ENCODE data around the gene TMEM200A. TPM values are rescaled to one million over a fixed set of nuclear protein-coding genes. Genes with fewer than 3 reads are reported as not detected.

Gene TMEM200A
- 1 to 10 TPM in 1 of 4 donors, under 1 TPM in 3; 0.42 to 1.0 (median 0.82) TPM for total RNA-seq

DNA sequence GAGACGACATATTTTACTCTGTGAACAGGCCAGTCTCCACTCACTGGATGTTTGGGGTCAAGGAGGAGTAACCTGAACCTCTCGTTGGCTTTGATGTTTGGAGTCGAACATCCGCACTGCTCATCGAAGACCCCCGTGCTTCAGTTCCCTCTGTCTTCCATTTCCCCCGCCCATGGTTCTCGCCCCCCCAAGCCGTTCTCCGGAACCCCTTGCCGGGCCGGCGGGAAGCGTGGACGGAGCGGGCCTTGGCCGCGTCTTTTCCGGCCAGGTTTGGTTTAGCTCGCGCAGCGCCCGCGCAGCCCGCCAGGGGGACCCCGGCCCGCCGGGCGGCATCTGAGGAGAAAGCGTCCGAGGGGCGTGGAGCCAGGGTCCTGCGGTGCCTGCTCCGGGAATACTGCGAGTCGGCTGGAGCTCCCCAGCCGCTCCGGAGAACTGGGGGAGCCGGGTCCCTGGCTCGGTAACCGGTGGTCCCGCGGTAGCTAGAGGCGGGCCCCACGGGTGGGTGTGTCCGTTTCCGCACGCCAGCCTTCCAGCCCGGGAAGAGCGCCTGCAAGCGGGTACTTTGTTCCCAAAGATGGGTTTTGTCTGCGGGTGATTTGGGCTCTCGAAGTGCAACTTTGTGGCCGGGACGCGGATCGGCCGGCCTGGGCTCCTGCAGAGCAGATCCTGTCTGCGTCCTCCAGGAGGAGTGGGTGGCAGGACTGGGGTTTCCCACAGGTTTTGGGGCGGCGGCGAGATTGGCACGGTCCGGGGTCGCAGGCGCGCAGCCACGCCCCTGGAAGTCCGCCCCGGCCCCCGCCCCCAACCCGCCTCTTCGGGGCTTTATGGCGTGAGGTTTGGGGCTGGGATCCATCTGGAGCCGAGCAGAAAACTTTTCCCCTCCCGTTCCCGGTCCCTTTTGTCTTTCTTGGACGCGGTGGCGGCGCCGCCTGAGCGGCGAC, at the start of gene TMEM200A:
Gene TMEM200A, plus strand, starts transcription at position 852 of the 941 bp plus-strand sequence. CDS start 74,406 bp downstream, outside the sequence.
- 2% methylated on average over 42 of the region's 84 CpGs for WGBS
- H3K36me3 ChIP-seq: no peaks in the 10 kb centered on the region
- intact Hi-C loops (cut with DNase I): no loop called here
- H3K4me1 ChIP-seq: peaks cover 13 to 21% (median 20%) of the 10 kb centered on the region in 4 donors
- peaks cover 7 to 48% (median 16%) of the 10 kb centered on the region in 4 donors for H3K27me3 ChIP-seq
- H3K9me3 ChIP-seq: no peaks in the 10 kb centered on the region
- H3K27ac ChIP-seq (replicated peaks in 1 of 4): peak within 1 kb of the TSS in 3 of 4 donors; percentile 31 to 55 (median 48)
- H3K4me3 ChIP-seq: peak within 1 kb of the TSS; percentile 56 to 64 (median 58)
- TF ChIP-seq EP300 (IDR thresholded peaks at IDR 0.05) (no peak), POLR2A (IDR thresholded peaks at IDR 0.05; ENCODE audit: low read depth) (no peak)
- TF ChIP-seq, protein P1, sequence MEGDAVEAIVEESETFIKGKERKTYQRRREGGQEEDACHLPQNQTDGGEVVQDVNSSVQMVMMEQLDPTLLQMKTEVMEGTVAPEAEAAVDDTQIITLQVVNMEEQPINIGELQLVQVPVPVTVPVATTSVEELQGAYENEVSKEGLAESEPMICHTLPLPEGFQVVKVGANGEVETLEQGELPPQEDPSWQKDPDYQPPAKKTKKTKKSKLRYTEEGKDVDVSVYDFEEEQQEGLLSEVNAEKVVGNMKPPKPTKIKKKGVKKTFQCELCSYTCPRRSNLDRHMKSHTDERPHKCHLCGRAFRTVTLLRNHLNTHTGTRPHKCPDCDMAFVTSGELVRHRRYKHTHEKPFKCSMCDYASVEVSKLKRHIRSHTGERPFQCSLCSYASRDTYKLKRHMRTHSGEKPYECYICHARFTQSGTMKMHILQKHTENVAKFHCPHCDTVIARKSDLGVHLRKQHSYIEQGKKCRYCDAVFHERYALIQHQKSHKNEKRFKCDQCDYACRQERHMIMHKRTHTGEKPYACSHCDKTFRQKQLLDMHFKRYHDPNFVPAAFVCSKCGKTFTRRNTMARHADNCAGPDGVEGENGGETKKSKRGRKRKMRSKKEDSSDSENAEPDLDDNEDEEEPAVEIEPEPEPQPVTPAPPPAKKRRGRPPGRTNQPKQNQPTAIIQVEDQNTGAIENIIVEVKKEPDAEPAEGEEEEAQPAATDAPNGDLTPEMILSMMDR (IDR thresholded peaks at IDR 0.05): peak; percentile 22 to 48 (median 32)
- peak; percentile 90 for DNase-seq (ENCODE audit: extremely low spot score)

DNA sequence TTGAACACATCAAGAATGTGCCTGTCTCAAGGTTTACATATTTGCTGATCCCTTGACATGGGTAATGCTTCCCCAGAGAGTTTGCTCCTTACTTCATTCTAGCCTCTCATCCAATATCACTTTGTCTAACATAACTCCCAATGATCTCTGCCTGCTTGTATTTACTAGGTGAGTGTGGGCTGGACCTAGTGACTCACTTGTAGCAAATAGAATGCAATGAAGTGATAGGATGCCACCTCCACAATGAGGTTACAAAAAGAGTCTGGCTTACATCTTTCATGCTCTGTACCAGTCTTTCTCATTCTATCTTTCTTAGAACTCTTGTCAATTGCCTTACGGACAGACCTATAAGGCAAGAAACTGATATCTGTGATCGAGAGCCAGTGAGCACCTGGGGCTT, 44.9 kb upstream of the TMEM200A start:
- Histone ChIP-seq H3K4me1 (no peaks in the 10 kb centered on the region), H3K36me3 (no peaks in the 10 kb centered on the region), H3K9me3 (no peaks in the 10 kb centered on the region), H3K4me3 (no peak overlapping the region), H3K27me3 (no peaks in the 10 kb centered on the region), H3K27ac (replicated peaks in 1 of 4) (no peak overlapping the region)
- intact Hi-C loops (cut with DNase I): loop anchor here (10.0 kb wide), 1 partner anchor 554 kb away; no protein-coding TSS in a partner anchor
- DNase-seq (ENCODE audit: extremely low spot score): no peak
- 86% methylated on average over 2 of the region's 2 CpGs for WGBS
- TF ChIP-seq, protein P1 (IDR thresholded peaks at IDR 0.05): no peak
- TF ChIP-seq POLR2A (IDR thresholded peaks at IDR 0.05; ENCODE audit: low read depth) (no peak), POLR2AphosphoS5 (IDR thresholded peaks at IDR 0.05) (no peak), EP300 (IDR thresholded peaks at IDR 0.05) (no peak)

GRCh38 chr6:130322673-130323268, 43.0 kb upstream of the TMEM200A start:
- WGBS: 8% methylated on average over 3 of the region's 3 CpGs
- Histone ChIP-seq H3K4me3 (no peak overlapping the region), H3K27ac (replicated peaks in 1 of 4) (no peak overlapping the region), H3K27me3 (no peaks in the 10 kb centered on the region), H3K36me3 (no peaks in the 10 kb centered on the region), H3K9me3 (no peaks in the 10 kb centered on the region), H3K4me1 (no peaks in the 10 kb centered on the region)
- intact Hi-C loops (cut with DNase I): loop anchor here (10.0 kb wide), 1 partner anchor 552 kb away; no protein-coding TSS in a partner anchor
- TF ChIP-seq, protein P1 (IDR thresholded peaks at IDR 0.05): peak; percentile 68 to 85 (median 70)
- TF ChIP-seq POLR2AphosphoS5 (IDR thresholded peaks at IDR 0.05): no peak
- DNase-seq (ENCODE audit: extremely low spot score): no peak

GRCh38 chr6:130324657-130325056, 41.2 kb upstream of the TMEM200A start:
- no peak overlapping the region for H3K4me3 ChIP-seq
- TF ChIP-seq EP300 (IDR thresholded peaks at IDR 0.05) (no peak), POLR2AphosphoS5 (IDR thresholded peaks at IDR 0.05) (no peak), POLR2A (IDR thresholded peaks at IDR 0.05; ENCODE audit: low read depth) (no peak)
- intact Hi-C loops (cut with DNase I): loop anchor here (5.0 to 10.0 kb wide), 2 partner anchors 518 to 550 kb away; no protein-coding TSS in a partner anchor
- H3K27ac ChIP-seq (replicated peaks in 1 of 4): no peak overlapping the region
- H3K27me3 ChIP-seq: no peaks in the 10 kb centered on the region
- no peak for DNase-seq (ENCODE audit: extremely low spot score)
- WGBS: 46% methylated on average over 4 of the region's 4 CpGs
- H3K9me3 ChIP-seq: no peaks in the 10 kb centered on the region
- no peaks in the 10 kb centered on the region for H3K4me1 ChIP-seq
- no peaks in the 10 kb centered on the region for H3K36me3 ChIP-seq

DNA sequence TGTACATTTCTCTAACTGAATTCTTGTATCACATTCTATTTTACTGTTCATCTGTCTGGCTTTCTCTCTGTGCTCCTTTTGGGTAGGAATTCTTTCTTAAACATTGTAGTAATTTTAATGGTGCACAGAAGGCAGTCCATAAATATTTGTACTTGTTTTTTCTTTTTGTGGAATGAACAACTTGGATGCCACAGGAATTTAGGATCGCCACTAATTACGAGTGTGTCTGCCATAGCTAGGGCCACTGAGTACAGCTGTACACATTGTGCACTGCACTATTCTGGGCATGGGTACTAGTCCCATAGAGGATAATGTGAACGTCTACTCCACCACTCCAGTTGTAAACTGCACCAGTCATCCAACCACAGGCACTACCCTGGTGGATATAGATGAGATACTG, 39.3 kb upstream of the TMEM200A start:
- Histone ChIP-seq H3K27me3 (no peaks in the 10 kb centered on the region), H3K27ac (replicated peaks in 1 of 4) (no peak overlapping the region), H3K36me3 (no peaks in the 10 kb centered on the region), H3K4me3 (no peak overlapping the region), H3K9me3 (no peaks in the 10 kb centered on the region), H3K4me1 (no peaks in the 10 kb centered on the region)
- WGBS: 87% methylated on average over 3 of the region's 3 CpGs
- intact Hi-C loops (cut with DNase I): loop anchor here (5.0 to 10.0 kb wide), 2 partner anchors 516 to 548 kb away; no protein-coding TSS in a partner anchor
- TF ChIP-seq EP300 (IDR thresholded peaks at IDR 0.05) (no peak), POLR2A (IDR thresholded peaks at IDR 0.05; ENCODE audit: low read depth) (no peak), POLR2AphosphoS5 (IDR thresholded peaks at IDR 0.05) (no peak)
- no peak for DNase-seq (ENCODE audit: extremely low spot score)
